ENCODE data around the gene ATP1B1.

Gene ATP1B1

GRCh38 chr1:169106095-169106920, at the start of gene ATP1B1:
ATP1B1 (plus strand) TSS chr1:169106690; CDS start chr1:169106830, 140 bp downstream.
- DNase-seq (ENCODE audit: low read depth in 2 of 2) = peak; percentile 54 to 75

- no peak for DNase-seq (ENCODE audit: low read depth in 2 of 2)
Measured at GRCh38 chr1:169059421-169059820, 47.1 kb upstream of the ATP1B1 start.

- no peak for DNase-seq (ENCODE audit: low read depth in 2 of 2)
Measured at GRCh38 chr1:169060043-169060722, 46.3 kb upstream of the ATP1B1 start.

- DNase-seq (ENCODE audit: low read depth in 2 of 2) = no peak
Measured at GRCh38 chr1:169060919-169061639, 45.4 kb upstream of the ATP1B1 start.

- DNase-seq (ENCODE audit: low read depth in 2 of 2) = no peak
Measured at GRCh38 chr1:169062152-169062551, 44.3 kb upstream of the ATP1B1 start.

- DNase-seq (ENCODE audit: low read depth in 2 of 2) = no peak
Measured at GRCh38 chr1:169064103-169064502, 42.4 kb upstream of the ATP1B1 start.

- DNase-seq (ENCODE audit: low read depth in 2 of 2) = no peak
Measured at GRCh38 chr1:169070547-169070946, 35.9 kb upstream of the ATP1B1 start.

- DNase-seq (ENCODE audit: low read depth in 2 of 2) = no peak
Measured at GRCh38 chr1:169070958-169071357, 35.5 kb upstream of the ATP1B1 start.

GRCh38 chr1:169072945-169073725, 33.4 kb upstream of the ATP1B1 start:
- no peak for DNase-seq (ENCODE audit: low read depth in 2 of 2)

- DNase-seq (ENCODE audit: low read depth in 2 of 2) = no peak
Measured at GRCh38 chr1:169078163-169078883, 28.2 kb upstream of the ATP1B1 start.

- DNase-seq (ENCODE audit: low read depth in 2 of 2) = no peak
Measured at GRCh38 chr1:169081503-169082123, 24.9 kb upstream of the ATP1B1 start.

GRCh38 chr1:169085911-169086310, 20.6 kb upstream of the ATP1B1 start:
- DNase-seq (ENCODE audit: low read depth in 2 of 2) = no peak

- DNase-seq (ENCODE audit: low read depth in 2 of 2) = no peak
Measured at GRCh38 chr1:169086603-169087455, 19.7 kb upstream of the ATP1B1 start.

- DNase-seq (ENCODE audit: low read depth in 2 of 2) = no peak
Measured at GRCh38 chr1:169087876-169088275, 18.6 kb upstream of the ATP1B1 start.

GRCh38 chr1:169089776-169090175, 16.7 kb upstream of the ATP1B1 start:
- no peak for DNase-seq (ENCODE audit: low read depth in 2 of 2)

GRCh38 chr1:169090308-169090899, 16.1 kb upstream of the ATP1B1 start:
- no peak for DNase-seq (ENCODE audit: low read depth in 2 of 2)

GRCh38 chr1:169090900-169091311, 15.6 kb upstream of the ATP1B1 start:
- no peak for DNase-seq (ENCODE audit: low read depth in 2 of 2)

- DNase-seq (ENCODE audit: low read depth in 2 of 2) = no peak
Measured at GRCh38 chr1:169091480-169091941, 15.0 kb upstream of the ATP1B1 start.

GRCh38 chr1:169092399-169092798, 14.1 kb upstream of the ATP1B1 start:
- no peak for DNase-seq (ENCODE audit: low read depth in 2 of 2)

Data from stimulated activated CD4-positive, alpha-beta T cell treated with anti-CD3 and anti-CD28 coated beads, Interleukin-15, amount 100 ng/mL, for 48 hours (primary cell).